Parathyroid adenoma (tissue), 2 donors: Measurements from ENCODE around the gene ERICH4.

ENCODE experiments used
- H2AFZ ChIP-seq: fragments of 300-600 bp; sonication (generic); one replicate; pipeline ENCODE4 v1.7.0; 2017; ENCODE audit warnings: antibody characterized with exemption, mild to moderate bottlenecking
- H3K27ac ChIP-seq: fragments of 300-600 bp; sonication (generic); one replicate; pipeline ENCODE4 v1.7.0; 2017
- H3K27me3 ChIP-seq: fragments of 300-600 bp; sonication (generic); one replicate; pipeline ENCODE4 v1.7.0; 2017; ENCODE audit warnings: low read length; ENCODE audit not compliant: control insufficient read depth, insufficient read depth
- H3K36me3 ChIP-seq: fragments of 300-600 bp; sonication (generic); one replicate; pipeline ENCODE4 v1.7.0; 2017; ENCODE audit warnings: low read length; ENCODE audit not compliant: control insufficient read depth, insufficient read depth
- H3K4me1 ChIP-seq: fragments of 300-600 bp; sonication (generic); one replicate; pipeline ENCODE4 v1.7.0; 2017; ENCODE audit warnings: control low read depth
- H3K4me2 ChIP-seq: fragments of 300-600 bp; sonication (generic); one replicate; pipeline ENCODE4 v1.7.0; 2017; ENCODE audit warnings: low read length
- H3K4me3 ChIP-seq: fragments of 300-600 bp; sonication (generic); one replicate; pipeline ENCODE4 v1.7.0; 2017; ENCODE audit warnings: low read depth, low read length
- H3K79me2 ChIP-seq: fragments of 300-600 bp; sonication (generic); one replicate; pipeline ENCODE4 v1.7.0; 2017; ENCODE audit warnings: control low read depth
- H3K9ac ChIP-seq: fragments of 300-600 bp; sonication (generic); one replicate; pipeline ENCODE4 v1.7.0; 2017; ENCODE audit warnings: mild to moderate bottlenecking
- H3K9me3 ChIP-seq: fragments of 300-600 bp; sonication (generic); one replicate; pipeline ENCODE4 v1.7.0; 2017; ENCODE audit warnings: low read length; ENCODE audit not compliant: control insufficient read depth
- TF ChIP-seq, protein P1 (sequence below): fragments of 300-600 bp; sonication (generic); IDR thresholded peaks from one replicate; pipeline ENCODE4 v1.7.0; 2017; ENCODE audit warnings: antibody characterized with exemption, mild to moderate bottlenecking
- donor health status: primary hyperparathyroidism.

The ERICH4 gene

DNA sequence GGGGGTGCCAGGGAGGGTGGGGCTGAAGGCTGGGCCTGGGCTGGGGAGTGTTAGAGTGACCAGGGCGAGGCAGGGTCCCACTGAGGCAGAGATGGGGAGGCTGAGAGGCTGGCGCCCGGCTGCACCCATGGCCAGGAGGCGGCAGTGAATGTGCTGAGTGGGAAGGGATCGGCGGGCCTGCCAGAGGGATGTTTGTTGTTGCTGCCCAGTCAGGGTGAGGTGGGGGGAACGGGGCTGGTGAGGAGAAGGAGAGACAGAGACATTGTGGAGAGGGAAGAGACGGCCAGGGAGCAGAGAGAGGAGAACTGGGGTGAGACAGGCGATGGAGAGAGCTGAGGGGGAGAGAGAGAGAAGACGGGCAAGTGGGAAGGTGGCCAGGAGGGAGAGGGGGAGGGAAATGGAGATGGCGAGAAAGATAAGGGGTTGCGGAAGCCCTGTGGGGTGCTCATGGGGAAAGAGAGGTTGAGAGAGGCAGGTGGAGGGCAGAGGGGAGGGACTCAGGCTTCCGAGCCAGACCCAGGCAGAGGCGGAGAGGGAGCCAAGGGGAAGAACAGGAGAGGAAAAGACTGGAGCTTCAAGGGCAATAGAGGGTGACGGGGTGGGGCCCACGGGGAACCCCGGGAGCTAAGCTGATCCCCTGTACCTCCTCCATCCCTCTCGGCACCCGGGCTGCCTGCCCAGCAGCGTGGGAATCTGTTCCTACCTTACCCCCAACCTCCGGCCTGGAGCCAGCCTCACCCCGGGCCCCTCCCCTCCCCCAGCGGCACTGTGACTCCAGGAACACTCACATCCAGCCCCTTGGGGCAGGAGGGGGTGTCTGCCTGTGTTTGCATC lies 15.1 kb upstream of the ERICH4 start:
- Histone ChIP-seq H3K27ac (peak overlapping the region; percentile 73), H3K9me3 (no peaks in the 10 kb centered on the region), H2AFZ (peak overlapping the region; percentile 80), H3K79me2 (no peaks in the 10 kb centered on the region), H3K4me1 (peaks cover 14% of the 10 kb centered on the region), H3K27me3 (no peaks in the 10 kb centered on the region), H3K4me2 (peak overlapping the region; percentile 81), H3K36me3 (no peaks in the 10 kb centered on the region), H3K9ac (no peak overlapping the region), H3K4me3 (peak overlapping the region; percentile 55)
- TF ChIP-seq, protein P1, sequence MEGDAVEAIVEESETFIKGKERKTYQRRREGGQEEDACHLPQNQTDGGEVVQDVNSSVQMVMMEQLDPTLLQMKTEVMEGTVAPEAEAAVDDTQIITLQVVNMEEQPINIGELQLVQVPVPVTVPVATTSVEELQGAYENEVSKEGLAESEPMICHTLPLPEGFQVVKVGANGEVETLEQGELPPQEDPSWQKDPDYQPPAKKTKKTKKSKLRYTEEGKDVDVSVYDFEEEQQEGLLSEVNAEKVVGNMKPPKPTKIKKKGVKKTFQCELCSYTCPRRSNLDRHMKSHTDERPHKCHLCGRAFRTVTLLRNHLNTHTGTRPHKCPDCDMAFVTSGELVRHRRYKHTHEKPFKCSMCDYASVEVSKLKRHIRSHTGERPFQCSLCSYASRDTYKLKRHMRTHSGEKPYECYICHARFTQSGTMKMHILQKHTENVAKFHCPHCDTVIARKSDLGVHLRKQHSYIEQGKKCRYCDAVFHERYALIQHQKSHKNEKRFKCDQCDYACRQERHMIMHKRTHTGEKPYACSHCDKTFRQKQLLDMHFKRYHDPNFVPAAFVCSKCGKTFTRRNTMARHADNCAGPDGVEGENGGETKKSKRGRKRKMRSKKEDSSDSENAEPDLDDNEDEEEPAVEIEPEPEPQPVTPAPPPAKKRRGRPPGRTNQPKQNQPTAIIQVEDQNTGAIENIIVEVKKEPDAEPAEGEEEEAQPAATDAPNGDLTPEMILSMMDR = no peak

DNA sequence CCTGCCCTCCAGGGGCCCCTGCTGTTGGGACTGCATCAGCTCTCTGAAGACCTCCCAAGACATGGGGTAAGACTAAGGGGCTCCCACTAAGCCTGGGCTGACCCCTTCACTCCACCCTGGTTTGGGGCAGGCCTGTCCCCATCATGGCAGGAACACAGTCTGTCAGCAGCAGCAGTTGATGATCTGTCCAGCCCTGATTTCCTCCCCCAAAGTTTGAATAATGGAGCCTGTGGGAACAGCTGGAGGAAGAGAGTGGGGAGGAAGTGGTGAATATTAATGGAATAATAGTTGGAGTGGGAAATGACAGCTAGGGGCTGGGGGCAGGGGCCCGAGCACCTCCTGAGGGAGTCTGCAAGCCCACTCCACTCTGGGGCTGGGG lies 14.5 kb upstream of the ERICH4 start:
- Histone ChIP-seq H3K9me3 (no peaks in the 10 kb centered on the region), H2AFZ (peak overlapping the region; percentile 80), H3K27ac (peak overlapping the region; percentile 73), H3K9ac (no peak overlapping the region), H3K4me3 (peak overlapping the region; percentile 55), H3K27me3 (no peaks in the 10 kb centered on the region), H3K79me2 (no peaks in the 10 kb centered on the region), H3K4me1 (peaks cover 14% of the 10 kb centered on the region), H3K36me3 (no peaks in the 10 kb centered on the region), H3K4me2 (peak overlapping the region; percentile 81)
- TF ChIP-seq, protein P1 = no peak

DNA sequence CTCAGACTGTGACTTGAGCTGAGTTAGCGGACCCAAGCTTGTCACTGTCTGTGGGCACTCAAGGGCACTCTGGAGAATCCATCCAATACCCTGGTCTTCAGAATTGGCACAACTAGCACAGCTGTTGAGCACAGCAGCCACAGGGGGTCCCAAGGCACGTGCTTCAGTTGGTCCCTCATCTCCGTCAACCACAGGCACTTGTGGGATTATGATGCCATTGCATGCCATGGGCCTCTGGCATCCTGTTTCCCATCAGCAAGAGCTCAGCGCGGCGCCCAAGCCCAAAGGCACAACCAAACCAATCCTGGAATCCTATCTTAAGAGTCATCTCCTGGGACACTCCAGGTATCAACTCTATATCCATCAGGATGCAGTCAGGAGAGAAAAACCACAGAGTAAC lies 12.0 kb upstream of the ERICH4 start:
- H3K4me3 ChIP-seq = peak overlapping the region; percentile 1
- no peak overlapping the region for H3K9ac ChIP-seq
- H3K27me3 ChIP-seq = no peaks in the 10 kb centered on the region
- H3K4me2 ChIP-seq = no peak overlapping the region
- H2AFZ ChIP-seq = no peak overlapping the region
- no peaks in the 10 kb centered on the region for H3K36me3 ChIP-seq
- H3K79me2 ChIP-seq = no peaks in the 10 kb centered on the region
- H3K27ac ChIP-seq = no peak overlapping the region
- TF ChIP-seq, protein P1 = no peak
- no peaks in the 10 kb centered on the region for H3K9me3 ChIP-seq
- H3K4me1 ChIP-seq = peaks cover 14% of the 10 kb centered on the region

DNA sequence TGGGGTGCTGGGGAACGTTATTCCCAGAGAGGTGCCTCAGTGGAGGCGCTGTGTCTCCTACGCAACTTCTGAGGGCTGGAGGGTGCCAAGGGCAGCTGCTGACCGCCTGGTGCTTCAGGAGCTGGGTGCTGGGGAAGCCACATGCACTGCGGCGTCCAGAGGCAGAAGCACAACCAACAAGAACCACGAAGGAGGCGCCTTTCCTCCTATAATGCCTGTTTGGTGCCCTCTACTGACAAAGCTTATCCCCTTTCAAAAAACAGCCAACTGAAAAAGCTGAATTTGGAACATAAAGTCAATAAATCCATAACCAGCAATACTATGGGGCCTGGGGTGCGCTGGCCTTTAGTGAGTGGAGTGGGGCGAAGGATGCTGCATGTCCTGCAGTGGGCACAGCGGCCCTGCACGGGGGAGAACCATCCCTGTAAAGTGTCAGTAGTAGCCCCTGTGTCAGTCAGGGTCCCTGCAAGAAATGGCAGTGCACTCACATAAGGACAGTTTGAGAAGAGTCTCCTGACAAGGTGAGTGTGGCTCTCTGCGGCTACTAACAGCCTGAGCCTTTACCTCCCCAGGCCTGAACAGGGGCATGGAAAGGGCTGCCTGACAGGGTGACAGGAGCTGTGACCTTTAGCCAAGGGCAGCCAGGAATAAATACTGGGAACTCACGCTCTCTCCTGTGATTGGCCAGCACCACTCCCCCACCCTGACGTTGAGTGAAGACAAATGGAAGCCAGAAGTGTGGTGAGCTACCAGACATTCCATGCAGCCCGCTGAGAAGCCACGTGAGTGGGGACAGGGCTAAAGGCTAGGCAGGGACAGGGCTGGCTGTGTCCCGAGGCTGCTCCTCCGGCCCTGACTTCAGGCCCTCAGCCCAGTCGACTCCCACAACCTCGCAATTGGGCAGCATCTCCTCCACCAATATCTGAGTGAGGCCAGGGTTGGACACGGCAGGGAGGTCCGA lies 11.2 kb upstream of the ERICH4 start:
- Histone ChIP-seq H2AFZ (no peak overlapping the region), H3K9me3 (no peaks in the 10 kb centered on the region), H3K27me3 (no peaks in the 10 kb centered on the region), H3K36me3 (no peaks in the 10 kb centered on the region), H3K79me2 (no peaks in the 10 kb centered on the region), H3K4me1 (peaks cover 14% of the 10 kb centered on the region), H3K4me2 (no peak overlapping the region), H3K9ac (no peak overlapping the region), H3K4me3 (peak overlapping the region; percentile 1), H3K27ac (no peak overlapping the region)
- TF ChIP-seq, protein P1 = peak; percentile 66
